HK-2 (cell line): ENCODE results near the gene APLNR.

Source experiments
- DNase-seq: peaks from one replicate; pipeline ENCODE4 v3.0.0-alpha.2; 2018; ENCODE audit not compliant: unreplicated experiment

APLNR gene

GRCh38 chr11:57217053-57217452 lies 20.0 kb downstream of the APLNR start:
- no peak for DNase-seq

GRCh38 chr11:57216463-57216862 lies 20.6 kb downstream of the APLNR start:
- DNase-seq = no peak

- DNase-seq = no peak
Measured at GRCh38 chr11:57214494-57214893, 22.6 kb downstream of the APLNR start.

- no peak for DNase-seq
Measured at GRCh38 chr11:57214098-57214417, 23.0 kb downstream of the APLNR start.

GRCh38 chr11:57213342-57214097 lies 23.5 kb downstream of the APLNR start:
- no peak for DNase-seq

- DNase-seq = no peak
Measured at GRCh38 chr11:57210781-57211180, 26.3 kb downstream of the APLNR start.

DNA sequence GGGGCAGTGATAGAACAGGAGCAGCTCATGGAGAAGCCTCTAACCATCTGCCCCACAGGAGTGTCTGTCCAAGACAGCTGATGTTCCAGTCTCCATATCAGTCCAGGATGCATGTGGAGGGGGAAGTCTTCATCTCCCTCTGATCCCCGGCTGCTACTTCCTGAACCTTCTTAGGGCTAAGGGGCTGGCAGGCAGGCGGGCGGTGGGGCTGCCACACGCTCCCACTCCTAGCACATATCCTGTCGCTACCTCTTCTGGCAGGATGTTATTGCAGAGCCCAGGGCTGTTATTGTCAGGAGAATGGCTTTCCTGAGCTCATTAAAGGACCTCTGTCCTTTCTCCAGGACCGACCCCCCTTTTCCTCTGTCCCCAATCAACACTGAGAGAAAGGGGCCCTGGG lies 29.9 kb downstream of the APLNR start:
- DNase-seq = no peak

GRCh38 chr11:57205041-57205641 lies 31.9 kb downstream of the APLNR start:
- DNase-seq = no peak

DNA sequence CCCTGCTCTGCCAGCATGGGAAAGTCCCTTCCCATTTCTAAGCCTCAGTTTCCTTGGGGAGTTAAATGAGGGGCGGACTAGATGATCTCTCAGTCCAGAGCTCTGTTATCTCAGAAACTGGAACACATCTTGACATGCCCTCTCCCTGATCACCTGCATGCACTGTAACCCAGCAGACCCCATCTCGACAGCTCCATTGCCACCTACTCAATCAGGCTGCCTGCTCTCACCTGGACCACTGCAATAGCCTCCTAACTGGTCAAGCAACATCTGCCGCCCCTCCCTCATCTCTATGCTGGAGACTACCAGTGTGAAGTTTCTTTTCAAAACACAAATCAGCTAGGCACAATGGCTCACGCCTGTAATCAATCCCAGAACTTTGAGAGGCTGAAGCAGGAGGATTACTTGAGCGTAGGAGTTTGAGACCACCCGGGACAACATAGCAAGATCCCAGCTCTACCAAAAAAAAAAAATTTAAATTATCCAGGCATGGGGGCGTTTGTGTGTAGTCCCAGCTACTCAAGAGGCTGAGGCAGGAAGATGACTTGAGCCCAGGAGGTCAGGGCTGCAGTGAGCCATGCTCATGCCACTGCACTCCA lies 33.1 kb downstream of the APLNR start:
- no peak for DNase-seq

- DNase-seq = no peak
Measured at GRCh38 chr11:57203359-57203758, 33.7 kb downstream of the APLNR start.

GRCh38 chr11:57202281-57202680 lies 34.8 kb downstream of the APLNR start:
- DNase-seq = no peak

- no peak for DNase-seq
Measured at GRCh38 chr11:57200917-57201316, 36.1 kb downstream of the APLNR start.

GRCh38 chr11:57199330-57199729 lies 37.7 kb downstream of the APLNR start:
- DNase-seq = no peak

GRCh38 chr11:57197762-57198161 lies 39.3 kb downstream of the APLNR start:
- DNase-seq = no peak

DNA sequence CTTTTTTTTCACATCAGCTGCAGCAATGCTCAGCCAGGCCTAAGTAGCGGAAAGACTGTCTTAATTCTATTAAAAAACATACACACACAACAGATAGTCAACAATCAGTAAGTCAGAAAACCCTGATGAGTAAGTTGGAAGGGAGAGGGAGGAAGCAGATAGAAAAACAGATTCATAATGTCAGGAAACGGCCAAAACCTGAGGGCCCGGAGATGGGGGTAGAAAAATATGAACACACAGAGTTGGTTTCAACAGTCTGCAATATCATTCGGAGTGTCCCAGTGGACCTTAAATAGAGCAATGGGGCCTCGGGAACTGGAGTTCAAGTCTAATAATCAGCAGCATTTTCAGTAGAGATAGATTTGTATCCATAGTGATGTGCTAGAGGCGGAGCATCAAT lies 40.5 kb downstream of the APLNR start:
- no peak for DNase-seq

DNA sequence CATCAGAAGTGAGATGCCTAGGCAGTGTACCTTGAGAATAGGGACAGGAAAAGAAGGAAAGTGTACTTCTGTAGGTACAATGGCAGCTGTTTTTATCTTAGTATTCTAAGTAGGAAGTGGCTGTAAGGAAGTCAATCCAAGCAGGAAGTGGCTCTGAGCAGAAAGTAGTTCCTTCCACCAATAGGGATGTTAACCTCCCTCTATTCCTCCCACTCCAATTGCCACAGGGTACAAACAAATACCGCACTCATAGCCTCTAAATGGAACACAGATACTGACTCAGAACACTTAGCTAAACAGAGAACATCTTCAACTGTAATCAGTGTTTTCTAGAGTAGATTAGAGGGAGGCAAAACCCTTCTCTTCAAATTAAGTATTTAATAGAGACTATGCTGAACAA lies 44.7 kb downstream of the APLNR start:
- DNase-seq = no peak

DNA sequence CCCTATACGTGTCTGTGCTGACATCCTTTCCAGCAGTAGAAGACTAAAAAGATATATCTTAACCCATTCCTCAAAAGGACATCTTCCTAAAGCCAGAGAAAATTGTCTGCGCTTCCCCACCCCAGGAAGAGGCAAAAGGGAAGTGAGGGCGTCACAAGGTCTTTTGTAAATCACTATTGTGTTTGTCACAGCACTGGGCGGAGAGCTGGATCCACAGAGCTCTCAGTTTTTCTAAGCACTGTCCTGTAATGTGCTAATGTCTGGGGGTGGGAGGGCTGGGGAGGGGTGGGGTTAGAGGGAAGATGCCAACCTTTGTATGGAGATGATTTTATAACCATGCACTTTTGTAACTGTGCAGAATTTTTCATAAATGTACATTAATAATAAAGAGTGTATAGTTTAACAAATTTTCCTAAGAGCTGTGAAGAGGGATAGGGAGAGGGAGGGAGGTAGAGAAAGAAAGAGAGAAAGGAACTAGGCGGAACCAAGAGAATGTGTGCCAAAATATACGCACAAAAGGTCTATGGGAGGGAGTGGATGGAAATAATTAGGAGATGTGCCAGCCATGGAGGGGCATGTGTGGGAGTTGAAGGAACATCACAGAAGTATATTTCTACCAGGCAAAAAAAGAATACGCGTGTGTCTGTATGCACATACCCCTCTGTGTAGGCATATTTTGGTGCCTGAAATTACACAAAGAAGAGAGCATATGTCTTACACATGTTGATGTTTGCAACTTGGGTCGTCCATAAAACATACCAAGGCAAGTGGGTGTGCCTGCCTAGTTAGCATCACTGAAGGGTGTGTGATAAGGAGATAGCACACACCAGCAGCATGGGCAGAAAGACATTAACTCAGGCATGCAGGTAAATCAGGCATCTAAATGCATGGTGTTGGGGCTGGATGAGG lies 45.5 kb downstream of the APLNR start:
- DNase-seq = no peak

DNA sequence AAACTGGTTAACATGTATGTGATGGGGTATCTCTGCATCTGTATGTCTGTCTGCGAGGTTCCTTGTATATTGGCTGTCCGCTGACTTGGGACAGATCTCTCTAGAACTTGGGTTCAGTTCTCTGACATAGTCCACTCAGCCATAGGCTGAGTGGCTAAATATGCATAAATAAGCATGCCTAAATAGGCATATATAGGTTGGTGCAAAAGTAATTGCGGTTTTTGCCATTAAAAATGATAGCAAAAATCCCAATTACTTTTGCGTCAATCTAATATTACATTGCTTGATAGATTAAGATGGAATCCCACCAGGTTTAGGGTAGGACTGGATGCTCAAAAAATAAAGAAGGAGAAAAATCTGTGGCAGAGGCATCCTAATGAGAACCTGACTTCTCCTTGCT lies 46.5 kb downstream of the APLNR start:
- DNase-seq = no peak
